HG02642 (cell line): ENCODE measurements around the gene EMD.
A peak's percentile ranks its signal among the peaks of the same experiment; 100 is the strongest.
"Not testable (repeated sequence)": the region's sequence is repeated elsewhere in the genome, so short reads cannot be mapped to it uniquely, and the experiment has no call there.

ENCODE experiments used
- ATAC-seq: cut with Tn5 transposase; IDR thresholded peaks from one replicate; pipeline ENCODE4 v1.9.1; 2021; ENCODE audit warnings: mild to moderate bottlenecking; ENCODE audit not compliant: unreplicated experiment, poor library complexity

Gene EMD

GRCh38 chrX:154388649-154389048 lies 9.6 kb downstream of the EMD start:
- peak; percentile 14 for ATAC-seq

- peak; percentile 72 for ATAC-seq
Measured at GRCh38 chrX:154389812-154390747, 11.0 kb downstream of the EMD start.

GRCh38 chrX:154396363-154396762 lies 17.3 kb downstream of the EMD start:
- not testable (repeated sequence) for ATAC-seq

GRCh38 chrX:154396973-154397887 lies 18.1 kb downstream of the EMD start:
- ATAC-seq: peak; percentile 59

- ATAC-seq: peak; percentile 82
Measured at GRCh38 chrX:154397888-154398667, 19.0 kb downstream of the EMD start, which contains the start of gene RPL10. RPL10 (plus strand) TSS chrX:154398377; CDS start chrX:154398520, 143 bp downstream.

- ATAC-seq: peak; percentile 33
Measured at GRCh38 chrX:154398668-154399526, 19.8 kb downstream of the EMD start.

- no peak for ATAC-seq
Measured at GRCh38 chrX:154399527-154400368, 20.7 kb downstream of the EMD start.

- not testable (repeated sequence) for ATAC-seq
Measured at GRCh38 chrX:154400369-154400817, 21.3 kb downstream of the EMD start.

- no peak for ATAC-seq
Measured at GRCh38 chrX:154401045-154401799, 22.1 kb downstream of the EMD start.

- no peak for ATAC-seq
Measured at GRCh38 chrX:154401918-154402621, 23.0 kb downstream of the EMD start.

- ATAC-seq: no peak
Measured at GRCh38 chrX:154402622-154403127, 23.6 kb downstream of the EMD start.

GRCh38 chrX:154403192-154403591 lies 24.1 kb downstream of the EMD start:
- no peak for ATAC-seq

GRCh38 chrX:154403858-154404257 lies 24.8 kb downstream of the EMD start:
- no peak for ATAC-seq

- no peak for ATAC-seq
Measured at GRCh38 chrX:154404625-154405192, 25.6 kb downstream of the EMD start.

GRCh38 chrX:154408659-154409221 lies 29.6 kb downstream of the EMD start:
- ATAC-seq: peak; percentile 9
